Panc1 (cell line): ENCODE measurements around the gene TMEM175.

ENCODE experiments used
- CTCF ChIP-seq: fragments of 450-650 bp; IDR thresholded peaks from 2 replicates; pipeline ENCODE4 v1.5.1; 2017; ENCODE audit warnings: mild to moderate bottlenecking
- POLR2AphosphoS5 ChIP-seq: IDR thresholded peaks from 2 replicates; pipeline ENCODE4 v1.6.1; 2012; ENCODE audit warnings: mild to moderate bottlenecking, low read depth, low read length, moderate library complexity
- TF ChIP-seq, protein P1 (sequence below), 2 experiments: IDR thresholded peaks; 2 replicates each; pipeline ENCODE4 v1.6.1; 2011 to 2012; ENCODE audit warnings: low read depth in 2 of 2, control low read depth in 1 of 2, low read length in 1 of 2, mild to moderate bottlenecking in 1 of 2, moderate library complexity in 1 of 2; ENCODE audit not compliant: insufficient read depth in 1 of 2

- TF ChIP-seq, protein P1, sequence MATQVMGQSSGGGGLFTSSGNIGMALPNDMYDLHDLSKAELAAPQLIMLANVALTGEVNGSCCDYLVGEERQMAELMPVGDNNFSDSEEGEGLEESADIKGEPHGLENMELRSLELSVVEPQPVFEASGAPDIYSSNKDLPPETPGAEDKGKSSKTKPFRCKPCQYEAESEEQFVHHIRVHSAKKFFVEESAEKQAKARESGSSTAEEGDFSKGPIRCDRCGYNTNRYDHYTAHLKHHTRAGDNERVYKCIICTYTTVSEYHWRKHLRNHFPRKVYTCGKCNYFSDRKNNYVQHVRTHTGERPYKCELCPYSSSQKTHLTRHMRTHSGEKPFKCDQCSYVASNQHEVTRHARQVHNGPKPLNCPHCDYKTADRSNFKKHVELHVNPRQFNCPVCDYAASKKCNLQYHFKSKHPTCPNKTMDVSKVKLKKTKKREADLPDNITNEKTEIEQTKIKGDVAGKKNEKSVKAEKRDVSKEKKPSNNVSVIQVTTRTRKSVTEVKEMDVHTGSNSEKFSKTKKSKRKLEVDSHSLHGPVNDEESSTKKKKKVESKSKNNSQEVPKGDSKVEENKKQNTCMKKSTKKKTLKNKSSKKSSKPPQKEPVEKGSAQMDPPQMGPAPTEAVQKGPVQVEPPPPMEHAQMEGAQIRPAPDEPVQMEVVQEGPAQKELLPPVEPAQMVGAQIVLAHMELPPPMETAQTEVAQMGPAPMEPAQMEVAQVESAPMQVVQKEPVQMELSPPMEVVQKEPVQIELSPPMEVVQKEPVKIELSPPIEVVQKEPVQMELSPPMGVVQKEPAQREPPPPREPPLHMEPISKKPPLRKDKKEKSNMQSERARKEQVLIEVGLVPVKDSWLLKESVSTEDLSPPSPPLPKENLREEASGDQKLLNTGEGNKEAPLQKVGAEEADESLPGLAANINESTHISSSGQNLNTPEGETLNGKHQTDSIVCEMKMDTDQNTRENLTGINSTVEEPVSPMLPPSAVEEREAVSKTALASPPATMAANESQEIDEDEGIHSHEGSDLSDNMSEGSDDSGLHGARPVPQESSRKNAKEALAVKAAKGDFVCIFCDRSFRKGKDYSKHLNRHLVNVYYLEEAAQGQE (IDR thresholded peaks at IDR 0.05; ENCODE audit: insufficient read depth in 1 of 2, low read depth in 2 of 2, low read length in 1 of 2) = no peak
- TF ChIP-seq CTCF (no peak), POLR2AphosphoS5 (no peak)
These were observed 42.7 kb upstream of the TMEM175 start for GRCh38 chr4:889516-889915.
